Nephron (organoid): ENCODE data around the gene TMEM50B.
A peak's percentile ranks its signal among the peaks of the same experiment; 100 is the strongest.

Source experiments
- H3K27ac Mint-ChIP-seq, 3 experiments: 2 replicates each; pipeline ENCODE4 v1.8.0; 2020; ENCODE audit warnings: mixed read lengths in 3 of 3, mild to moderate bottlenecking in 2 of 3, moderate library complexity in 1 of 3
- H3K27me3 Mint-ChIP-seq: 2 replicates; pipeline ENCODE4 v1.8.0; 2021; ENCODE audit warnings: low read depth, mild to moderate bottlenecking, moderate library complexity, mixed read lengths
- H3K36me3 Mint-ChIP-seq: 2 replicates; pipeline ENCODE4 v1.8.0; 2020; ENCODE audit warnings: low read depth, mixed read lengths
- H3K4me1 Mint-ChIP-seq: 2 replicates; pipeline ENCODE4 v1.8.0; 2020; ENCODE audit warnings: mixed read lengths
- H3K4me3 Mint-ChIP-seq, 3 experiments: 2 replicates each; pipeline ENCODE4 v1.8.0; 2020; ENCODE audit warnings: mild to moderate bottlenecking in 3 of 3, mixed read lengths in 3 of 3, moderate library complexity in 2 of 3
- H3K9me3 Mint-ChIP-seq: 2 replicates; pipeline ENCODE4 v1.8.0; 2020; ENCODE audit warnings: mixed read lengths
- CTCF ChIP-seq, 3 experiments: fragments of 200-600 bp; sonication (generic); IDR thresholded peaks; one replicate each; pipeline ENCODE4 v1.5.0; 2021; ENCODE audit warnings: antibody characterized with exemption in 3 of 3; ENCODE audit not compliant: unreplicated experiment in 3 of 3

Gene TMEM50B

GRCh38 chr21:33487996-33488395 is 8.2 kb upstream of the TMEM50B start:
- Mint-ChIP-seq H3K9me3 (no peaks in the 10 kb centered on the region), H3K36me3 (peaks cover 12% of the 10 kb centered on the region), H3K4me1 (peaks cover 7% of the 10 kb centered on the region), H3K27me3 (no peaks in the 10 kb centered on the region), H3K4me3 (no peak overlapping the region), H3K27ac (no peak overlapping the region)
- no peak for TF ChIP-seq CTCF (IDR thresholded peaks at IDR 0.05; ENCODE audit: unreplicated experiment in 3 of 3)

- Mint-ChIP-seq H3K27ac (no peak overlapping the region), H3K9me3 (no peaks in the 10 kb centered on the region), H3K4me3 (peak overlapping the region; percentile 86 to 95 (median 92)), H3K36me3 (no peaks in the 10 kb centered on the region), H3K27me3 (no peaks in the 10 kb centered on the region), H3K4me1 (peaks cover 15% of the 10 kb centered on the region)
- TF ChIP-seq CTCF (IDR thresholded peaks at IDR 0.05; ENCODE audit: unreplicated experiment in 3 of 3): no peak
These were observed 1.7 kb upstream of the TMEM50B start for GRCh38 chr21:33481314-33481943.

- peaks cover 15% of the 10 kb centered on the region for H3K4me1 Mint-ChIP-seq
- TF ChIP-seq CTCF (IDR thresholded peaks at IDR 0.05; ENCODE audit: unreplicated experiment in 3 of 3): no peak
- peak overlapping the region; percentile 86 to 95 (median 92) for H3K4me3 Mint-ChIP-seq
- H3K9me3 Mint-ChIP-seq: no peaks in the 10 kb centered on the region
- H3K27ac Mint-ChIP-seq: peak overlapping the region; percentile 96 to 99 (median 98)
- H3K27me3 Mint-ChIP-seq: no peaks in the 10 kb centered on the region
- no peaks in the 10 kb centered on the region for H3K36me3 Mint-ChIP-seq
These were observed 818 bp upstream of the TMEM50B start for GRCh38 chr21:33480481-33481103.

- H3K4me3 Mint-ChIP-seq: peak overlapping the region; percentile 85 to 93 (median 90)
- H3K9me3 Mint-ChIP-seq: no peaks in the 10 kb centered on the region
- H3K27ac Mint-ChIP-seq: peak overlapping the region; percentile 73 to 92 (median 81)
- TF ChIP-seq CTCF (IDR thresholded peaks at IDR 0.05; ENCODE audit: unreplicated experiment in 3 of 3): peak in 1 of 3 experiments; percentile 6
- H3K27me3 Mint-ChIP-seq: no peaks in the 10 kb centered on the region
- peaks cover 15% of the 10 kb centered on the region for H3K4me1 Mint-ChIP-seq
- H3K36me3 Mint-ChIP-seq: no peaks in the 10 kb centered on the region
These were observed 667 bp downstream of the TMEM50B start for GRCh38 chr21:33478935-33479678.

- Mint-ChIP-seq H3K4me3 (peak overlapping the region; percentile 85 to 93 (median 90)), H3K27ac (peak overlapping the region; percentile 73 to 92 (median 81)), H3K27me3 (no peaks in the 10 kb centered on the region), H3K9me3 (peaks cover 5% of the 10 kb centered on the region), H3K36me3 (peaks cover 6% of the 10 kb centered on the region), H3K4me1 (peaks cover 15% of the 10 kb centered on the region)
- TF ChIP-seq CTCF (IDR thresholded peaks at IDR 0.05; ENCODE audit: unreplicated experiment in 3 of 3): no peak
These were observed 1.6 kb downstream of the TMEM50B start for GRCh38 chr21:33478182-33478581.
